Panc1 (cell line): ENCODE measurements around the gene SETD3.

Experiments
- POLR2AphosphoS5 ChIP-seq: IDR thresholded peaks from 2 replicates; pipeline ENCODE4 v1.6.1; 2012; ENCODE audit warnings: mild to moderate bottlenecking, low read depth, low read length, moderate library complexity
- SIN3A ChIP-seq: IDR thresholded peaks from 2 replicates; pipeline ENCODE4 v1.6.1; 2012; ENCODE audit warnings: low read depth, mild to moderate bottlenecking, low read length, moderate library complexity, borderline replicate concordance; ENCODE audit not compliant: insufficient read depth
- TCF7L2 ChIP-seq: IDR thresholded peaks from 2 replicates; pipeline ENCODE4 v1.6.1; 2011; ENCODE audit warnings: mild to moderate bottlenecking, low read depth, low read length, inconsistent platforms
- TF ChIP-seq, protein P1 (sequence below): fragments of 450-650 bp; IDR thresholded peaks from 2 replicates; pipeline ENCODE4 v1.5.1; 2017; ENCODE audit warnings: mild to moderate bottlenecking
- TF ChIP-seq, protein P2 (sequence below), 2 experiments: IDR thresholded peaks; 2 replicates each; pipeline ENCODE4 v1.6.1; 2011 to 2012; ENCODE audit warnings: low read depth in 2 of 2, control low read depth in 1 of 2, low read length in 1 of 2, mild to moderate bottlenecking in 1 of 2, moderate library complexity in 1 of 2; ENCODE audit not compliant: insufficient read depth in 1 of 2

DNA sequence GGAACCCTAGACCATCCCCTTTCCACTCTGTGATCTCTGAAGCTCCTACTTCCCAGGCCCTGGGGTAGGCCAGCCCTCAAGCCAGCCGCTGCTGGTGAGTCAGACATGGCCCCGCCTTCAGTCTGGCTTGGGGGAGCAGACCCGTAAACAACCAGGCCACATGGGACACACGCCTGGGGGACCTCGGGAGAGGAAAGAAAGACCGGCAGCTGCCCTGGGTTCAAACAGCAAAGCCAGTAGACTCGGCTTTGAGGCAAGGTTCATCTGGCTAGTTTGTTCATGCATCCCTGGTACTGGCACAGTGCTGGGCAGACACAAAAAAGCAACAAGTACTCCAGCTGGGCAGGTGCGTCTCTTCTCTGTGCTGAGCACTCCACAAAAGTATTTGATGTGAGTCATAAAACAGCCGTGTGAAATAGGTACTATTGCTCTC, 101.9 kb downstream of the SETD3 start:
- TF ChIP-seq, protein P1, sequence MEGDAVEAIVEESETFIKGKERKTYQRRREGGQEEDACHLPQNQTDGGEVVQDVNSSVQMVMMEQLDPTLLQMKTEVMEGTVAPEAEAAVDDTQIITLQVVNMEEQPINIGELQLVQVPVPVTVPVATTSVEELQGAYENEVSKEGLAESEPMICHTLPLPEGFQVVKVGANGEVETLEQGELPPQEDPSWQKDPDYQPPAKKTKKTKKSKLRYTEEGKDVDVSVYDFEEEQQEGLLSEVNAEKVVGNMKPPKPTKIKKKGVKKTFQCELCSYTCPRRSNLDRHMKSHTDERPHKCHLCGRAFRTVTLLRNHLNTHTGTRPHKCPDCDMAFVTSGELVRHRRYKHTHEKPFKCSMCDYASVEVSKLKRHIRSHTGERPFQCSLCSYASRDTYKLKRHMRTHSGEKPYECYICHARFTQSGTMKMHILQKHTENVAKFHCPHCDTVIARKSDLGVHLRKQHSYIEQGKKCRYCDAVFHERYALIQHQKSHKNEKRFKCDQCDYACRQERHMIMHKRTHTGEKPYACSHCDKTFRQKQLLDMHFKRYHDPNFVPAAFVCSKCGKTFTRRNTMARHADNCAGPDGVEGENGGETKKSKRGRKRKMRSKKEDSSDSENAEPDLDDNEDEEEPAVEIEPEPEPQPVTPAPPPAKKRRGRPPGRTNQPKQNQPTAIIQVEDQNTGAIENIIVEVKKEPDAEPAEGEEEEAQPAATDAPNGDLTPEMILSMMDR, result no peak
- TF ChIP-seq SIN3A, result no peak
- TF ChIP-seq POLR2AphosphoS5, result no peak
- TF ChIP-seq, protein P2, sequence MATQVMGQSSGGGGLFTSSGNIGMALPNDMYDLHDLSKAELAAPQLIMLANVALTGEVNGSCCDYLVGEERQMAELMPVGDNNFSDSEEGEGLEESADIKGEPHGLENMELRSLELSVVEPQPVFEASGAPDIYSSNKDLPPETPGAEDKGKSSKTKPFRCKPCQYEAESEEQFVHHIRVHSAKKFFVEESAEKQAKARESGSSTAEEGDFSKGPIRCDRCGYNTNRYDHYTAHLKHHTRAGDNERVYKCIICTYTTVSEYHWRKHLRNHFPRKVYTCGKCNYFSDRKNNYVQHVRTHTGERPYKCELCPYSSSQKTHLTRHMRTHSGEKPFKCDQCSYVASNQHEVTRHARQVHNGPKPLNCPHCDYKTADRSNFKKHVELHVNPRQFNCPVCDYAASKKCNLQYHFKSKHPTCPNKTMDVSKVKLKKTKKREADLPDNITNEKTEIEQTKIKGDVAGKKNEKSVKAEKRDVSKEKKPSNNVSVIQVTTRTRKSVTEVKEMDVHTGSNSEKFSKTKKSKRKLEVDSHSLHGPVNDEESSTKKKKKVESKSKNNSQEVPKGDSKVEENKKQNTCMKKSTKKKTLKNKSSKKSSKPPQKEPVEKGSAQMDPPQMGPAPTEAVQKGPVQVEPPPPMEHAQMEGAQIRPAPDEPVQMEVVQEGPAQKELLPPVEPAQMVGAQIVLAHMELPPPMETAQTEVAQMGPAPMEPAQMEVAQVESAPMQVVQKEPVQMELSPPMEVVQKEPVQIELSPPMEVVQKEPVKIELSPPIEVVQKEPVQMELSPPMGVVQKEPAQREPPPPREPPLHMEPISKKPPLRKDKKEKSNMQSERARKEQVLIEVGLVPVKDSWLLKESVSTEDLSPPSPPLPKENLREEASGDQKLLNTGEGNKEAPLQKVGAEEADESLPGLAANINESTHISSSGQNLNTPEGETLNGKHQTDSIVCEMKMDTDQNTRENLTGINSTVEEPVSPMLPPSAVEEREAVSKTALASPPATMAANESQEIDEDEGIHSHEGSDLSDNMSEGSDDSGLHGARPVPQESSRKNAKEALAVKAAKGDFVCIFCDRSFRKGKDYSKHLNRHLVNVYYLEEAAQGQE (IDR thresholded peaks at IDR 0.05; ENCODE audit: insufficient read depth in 1 of 2, low read depth in 2 of 2, low read length in 1 of 2), result no peak
- TF ChIP-seq TCF7L2, result no peak
